Ovary (tissue), 9 donors: ENCODE data around the gene TNK1. TPM values are rescaled to one million over a fixed set of nuclear protein-coding genes. Genes with fewer than 3 reads are reported as not detected.

Experiments
- DNase-seq, 5 donors: peaks; one replicate each; pipeline ENCODE4 v3.0.0-alpha.2; 2019 to 2020
- H3K27ac ChIP-seq, 2 donors: fragments of 200-600 bp; one replicate each; pipeline versions ENCODE4 v1.5.1 to v1.8.0; 2019 to 2022
- H3K27me3 ChIP-seq: fragments of 200-600 bp; one replicate; pipeline ENCODE4 v1.8.0; 2022
- H3K36me3 ChIP-seq: fragments of 200-600 bp; sonication (generic); one replicate; pipeline ENCODE4 v1.5.1; 2019
- H3K4me1 ChIP-seq: one replicate; pipeline ENCODE4 v1.8.1; 2013; ENCODE audit warnings: mild to moderate bottlenecking, moderate library complexity; ENCODE audit not compliant: insufficient read depth
- H3K4me3 ChIP-seq: fragments of 200-600 bp; sonication (generic); one replicate; pipeline ENCODE4 v1.5.1; 2017
- H3K9me3 ChIP-seq, 2 donors: fragments of 200-600 bp in 1 of 2; sonication (generic) in 1 of 2; one replicate each; pipeline versions ENCODE4 v1.5.1 to v1.8.1; 2013 to 2019; ENCODE audit warnings: mild to moderate bottlenecking in 1 of 2, moderate library complexity in 1 of 2
- EP300 ChIP-seq: sonication (generic); formaldehyde crosslinking; IDR thresholded peaks from one replicate; pipeline ENCODE4 v1.6.1; 2017; ENCODE audit warnings: antibody characterized with exemption
- POLR2A ChIP-seq: fragments of 450-650 bp; IDR thresholded peaks from one replicate; pipeline ENCODE4 v1.6.1; 2017; ENCODE audit warnings: antibody characterized with exemption, mild to moderate bottlenecking, moderate library complexity
- WGBS, 3 donors: extraction: QIAGEN DNeasy Blood & Tissue Kit in 1 of 3; methylation state at CpG; one replicate each; pipeline versions ENCODE4 v1.1.5 to v1.1.7; 2013 to 2017; 5-methylcytosine and 5-hydroxymethylcytosine counted together
- intact Hi-C, 4 donors: fragments of 100-400 bp; cut with DNase I; formaldehyde crosslinking; loops; one replicate each; pipeline versions ENCODE4 v1.11.0 to v1.15.1; 2022 to 2023
- polyA plus RNA-seq, 2 donors: library from polyadenylated mRNA; stranded (reverse); fragments of 200-250 nt in 1 of 2; fragments of 350-450 nt in 1 of 2; fragmentation: Illumina TruSeq in 1 of 2; extraction: RNeasy Lipid Tissue Mini Kit (QIAGEN cat#74804) in 1 of 2; gene quantifications; one replicate each; pipeline ENCODE4 v1.2.3, GENCODE V29; 2013 to 2014
- total RNA-seq, 7 donors: library from RNA; depleted of rRNA in 2 of 7; stranded (reverse); fragments of >200 nt in 2 of 7; fragmentation: NEBNext Ultra II Directional in 3 of 7; extraction: Animal tissue kit (Norgen Biotek cat#: 25700) in 3 of 7; gene quantifications; one replicate each; pipeline versions ENCODE4 v1.1.0 to v1.2.4, GENCODE V29; 2016 to 2023
- TF ChIP-seq, protein P1 (sequence below), 3 donors: fragments of 450-650 bp in 2 of 3; fragments of 200-600 bp in 1 of 3; IDR thresholded peaks; one replicate each; pipeline versions ENCODE4 v1.5.1 to v1.8.0; 2016 to 2022; ENCODE audit warnings: antibody characterized with exemption in 3 of 3, mild to moderate bottlenecking in 1 of 3
- donor health status: DM: no; HTN: no; CAD: no; lungs with moderate emphysema.
- donor health status: DM: no; HTN: no; CAD: no.
- donor health status: Bipolar disorder and iron deficiency.
- donor health status: DM: yes; HTN: yes; CAD: no.
- donor health status: DM: no; HTN: no; CAD: no.
- donor health status: DM: yes; HTN: yes; CAD: no.

TNK1 gene
- total and polyA plus RNA-seq, 9 donors, result 0.85 to 8.3 (median 5.7) TPM

DNA sequence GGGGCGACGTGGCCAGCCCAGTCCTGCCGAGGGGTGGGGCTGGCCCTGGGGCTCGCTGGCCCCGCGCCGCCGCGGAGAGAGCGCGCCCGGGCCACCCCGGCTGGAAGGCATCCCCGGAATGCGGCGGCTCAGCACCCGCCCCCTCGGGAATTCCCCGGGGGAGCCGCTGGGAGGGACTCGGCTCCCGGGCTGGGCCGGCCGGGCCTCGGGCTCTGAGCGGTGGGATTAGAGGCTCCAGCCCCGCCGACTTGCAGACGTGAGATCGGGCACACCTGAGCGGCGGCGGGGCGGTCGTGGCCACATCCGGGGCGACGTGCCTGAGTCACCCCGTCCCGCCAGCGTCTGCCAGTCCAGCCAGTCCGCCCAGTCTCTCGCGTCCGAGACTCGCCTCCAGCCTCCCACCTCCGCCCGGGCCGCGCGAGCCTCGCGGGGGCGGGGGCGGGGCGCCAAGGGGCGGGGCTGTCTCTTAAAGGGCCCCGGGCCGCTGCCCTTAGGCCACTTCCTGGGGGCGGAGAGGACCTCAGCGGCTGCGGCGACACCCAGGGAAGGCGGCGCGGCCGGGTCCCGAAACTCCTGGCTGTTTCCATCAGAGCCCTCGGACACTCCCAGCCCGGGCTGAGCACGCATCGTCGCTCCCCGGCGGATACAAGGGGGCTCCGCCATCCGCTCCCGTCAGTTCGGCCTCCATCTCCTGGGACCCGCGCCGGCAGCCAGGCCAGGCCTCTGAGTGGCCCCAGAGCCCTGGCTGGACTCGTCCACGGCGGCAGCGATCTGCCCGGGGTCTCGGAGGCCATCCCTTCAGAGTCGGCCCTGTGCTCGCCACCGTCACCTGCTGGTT, 29.0 kb upstream of the TNK1 start, which contains the start of gene KCTD11:
Gene KCTD11 (plus strand): TSS at position 498 of the 838 bp plus-strand sequence.
- H3K4me1 ChIP-seq, result peaks cover 23% of the 10 kb centered on the region

DNA sequence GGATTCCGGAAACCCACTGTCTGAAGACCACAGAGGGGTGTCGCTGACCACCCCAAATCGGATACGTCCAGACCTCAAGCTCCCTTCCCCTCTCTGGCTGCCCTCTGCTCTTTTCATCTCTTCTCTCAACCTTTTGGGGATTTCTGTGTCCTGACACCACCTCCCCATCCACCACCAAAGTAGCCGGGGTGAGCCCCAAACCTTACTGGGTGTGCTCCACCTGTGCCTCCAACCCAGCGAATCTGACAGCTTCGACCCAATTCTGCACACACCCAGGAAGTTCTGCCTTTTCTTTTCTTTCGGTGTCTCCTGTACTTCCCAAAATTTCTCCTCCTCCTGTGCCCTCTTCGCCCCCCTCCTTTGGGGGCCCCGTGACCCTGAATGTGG, 28.4 kb upstream of the TNK1 start:
- Histone ChIP-seq H3K4me1 (peaks cover 20% of the 10 kb centered on the region), H3K27ac (peak overlapping the region; percentile 89 to 96), H3K9me3 (no peaks in the 10 kb centered on the region), H3K36me3 (no peaks in the 10 kb centered on the region), H3K27me3 (no peaks in the 10 kb centered on the region), H3K4me3 (peak overlapping the region; percentile 64)
- DNase-seq, result no peak
- WGBS, 3 donors, result 21 to 28% (median 21%) methylated on average over 10 of the region's 10 CpGs
- TF ChIP-seq POLR2A, result no peak
- TF ChIP-seq EP300, result no peak
- TF ChIP-seq, protein P1, sequence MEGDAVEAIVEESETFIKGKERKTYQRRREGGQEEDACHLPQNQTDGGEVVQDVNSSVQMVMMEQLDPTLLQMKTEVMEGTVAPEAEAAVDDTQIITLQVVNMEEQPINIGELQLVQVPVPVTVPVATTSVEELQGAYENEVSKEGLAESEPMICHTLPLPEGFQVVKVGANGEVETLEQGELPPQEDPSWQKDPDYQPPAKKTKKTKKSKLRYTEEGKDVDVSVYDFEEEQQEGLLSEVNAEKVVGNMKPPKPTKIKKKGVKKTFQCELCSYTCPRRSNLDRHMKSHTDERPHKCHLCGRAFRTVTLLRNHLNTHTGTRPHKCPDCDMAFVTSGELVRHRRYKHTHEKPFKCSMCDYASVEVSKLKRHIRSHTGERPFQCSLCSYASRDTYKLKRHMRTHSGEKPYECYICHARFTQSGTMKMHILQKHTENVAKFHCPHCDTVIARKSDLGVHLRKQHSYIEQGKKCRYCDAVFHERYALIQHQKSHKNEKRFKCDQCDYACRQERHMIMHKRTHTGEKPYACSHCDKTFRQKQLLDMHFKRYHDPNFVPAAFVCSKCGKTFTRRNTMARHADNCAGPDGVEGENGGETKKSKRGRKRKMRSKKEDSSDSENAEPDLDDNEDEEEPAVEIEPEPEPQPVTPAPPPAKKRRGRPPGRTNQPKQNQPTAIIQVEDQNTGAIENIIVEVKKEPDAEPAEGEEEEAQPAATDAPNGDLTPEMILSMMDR (IDR thresholded peaks at IDR 0.05), result peak in 2 of 3 donors; percentile 39 to 67
- intact Hi-C loops, result loop anchor here in 3 of 4 donors (2.0 to 10.0 kb wide), 5 partner anchors 82 to 212 kb away; partner anchors contain the start of genes FGF11 (in 2 of the 3), SENP3 (in 2 of the 3), TMEM102 (in 2 of the 3) and POLR2A (in 1 of the 3)

More for the DNA sequence above, 29.0 kb upstream of the TNK1 start, which contains the start of gene KCTD11:
- no peaks in the 10 kb centered on the region for H3K36me3 ChIP-seq
- no peaks in the 10 kb centered on the region for H3K9me3 ChIP-seq
- peak within 1 kb of the TSS; percentile 89 to 96 for H3K27ac ChIP-seq
- H3K4me3 ChIP-seq, result peak within 1 kb of the TSS; percentile 64
- no peaks in the 10 kb centered on the region for H3K27me3 ChIP-seq
- peak; percentile 89 to 94 (median 90) for DNase-seq
- TF ChIP-seq EP300 (no peak), POLR2A (peak; percentile 4)
- TF ChIP-seq, protein P1 (IDR thresholded peaks at IDR 0.05), result peak in 1 of 3 donors; percentile 71
- WGBS, 3 donors, result 0 to 1% (median 1%) methylated on average over 55 to 91 of the region's 91 CpGs
- intact Hi-C loops, result loop anchor here in 3 of 4 donors (2.0 to 10.0 kb wide), 5 partner anchors 83 to 213 kb away; partner anchors contain the start of genes FGF11 (in 2 of the 3), SENP3 (in 2 of the 3), TMEM102 (in 2 of the 3) and POLR2A (in 1 of the 3)

DNA sequence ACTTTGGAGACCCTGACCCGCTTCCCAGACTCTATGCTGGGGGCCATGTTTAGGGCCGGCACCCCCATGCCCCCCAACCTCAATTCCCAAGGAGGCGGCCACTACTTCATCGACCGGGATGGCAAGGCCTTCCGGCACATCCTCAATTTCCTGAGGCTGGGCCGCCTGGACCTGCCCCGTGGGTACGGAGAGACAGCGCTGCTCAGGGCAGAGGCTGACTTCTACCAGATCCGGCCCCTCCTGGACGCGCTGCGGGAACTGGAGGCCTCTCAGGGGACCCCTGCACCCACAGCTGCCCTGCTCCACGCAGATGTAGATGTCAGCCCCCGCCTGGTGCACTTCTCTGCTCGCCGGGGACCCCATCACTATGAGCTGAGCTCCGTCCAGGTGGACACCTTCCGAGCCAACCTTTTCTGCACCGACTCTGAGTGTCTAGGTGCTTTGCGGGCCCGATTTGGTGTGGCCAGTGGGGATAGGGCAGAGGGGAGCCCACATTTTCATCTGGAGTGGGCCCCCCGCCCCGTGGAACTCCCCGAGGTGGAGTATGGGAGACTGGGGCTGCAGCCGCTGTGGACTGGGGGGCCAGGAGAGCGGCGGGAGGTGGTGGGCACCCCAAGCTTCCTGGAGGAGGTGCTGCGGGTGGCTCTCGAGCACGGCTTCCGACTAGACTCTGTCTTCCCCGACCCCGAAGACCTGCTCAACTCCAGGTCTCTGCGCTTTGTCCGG, 27.8 kb upstream of the TNK1 start:
- Histone ChIP-seq H3K27ac (peak overlapping the region in 1 of 2 donors; percentile 19), H3K4me1 (peaks cover 18% of the 10 kb centered on the region), H3K27me3 (no peaks in the 10 kb centered on the region), H3K4me3 (peak overlapping the region; percentile 64), H3K36me3 (no peaks in the 10 kb centered on the region), H3K9me3 (no peaks in the 10 kb centered on the region)
- 83 to 85% (median 85%) methylated on average over 37 of the region's 37 CpGs for WGBS, 3 donors
- peak in 4 of 5 donors; percentile 35 to 57 (median 55) for DNase-seq
- intact Hi-C loops, result loop anchor here in 3 of 4 donors (2.0 to 10.0 kb wide), 5 partner anchors 82 to 212 kb away; partner anchors contain the start of genes FGF11 (in 2 of the 3), SENP3 (in 2 of the 3), TMEM102 (in 2 of the 3) and POLR2A (in 1 of the 3)
- TF ChIP-seq, protein P1 (IDR thresholded peaks at IDR 0.05), result no peak
- TF ChIP-seq EP300 (no peak), POLR2A (no peak)
